ENCODE data around the gene FLRT1.
A peak's percentile ranks its signal among the peaks of the same experiment; 100 is the strongest.

The FLRT1 gene

DNA sequence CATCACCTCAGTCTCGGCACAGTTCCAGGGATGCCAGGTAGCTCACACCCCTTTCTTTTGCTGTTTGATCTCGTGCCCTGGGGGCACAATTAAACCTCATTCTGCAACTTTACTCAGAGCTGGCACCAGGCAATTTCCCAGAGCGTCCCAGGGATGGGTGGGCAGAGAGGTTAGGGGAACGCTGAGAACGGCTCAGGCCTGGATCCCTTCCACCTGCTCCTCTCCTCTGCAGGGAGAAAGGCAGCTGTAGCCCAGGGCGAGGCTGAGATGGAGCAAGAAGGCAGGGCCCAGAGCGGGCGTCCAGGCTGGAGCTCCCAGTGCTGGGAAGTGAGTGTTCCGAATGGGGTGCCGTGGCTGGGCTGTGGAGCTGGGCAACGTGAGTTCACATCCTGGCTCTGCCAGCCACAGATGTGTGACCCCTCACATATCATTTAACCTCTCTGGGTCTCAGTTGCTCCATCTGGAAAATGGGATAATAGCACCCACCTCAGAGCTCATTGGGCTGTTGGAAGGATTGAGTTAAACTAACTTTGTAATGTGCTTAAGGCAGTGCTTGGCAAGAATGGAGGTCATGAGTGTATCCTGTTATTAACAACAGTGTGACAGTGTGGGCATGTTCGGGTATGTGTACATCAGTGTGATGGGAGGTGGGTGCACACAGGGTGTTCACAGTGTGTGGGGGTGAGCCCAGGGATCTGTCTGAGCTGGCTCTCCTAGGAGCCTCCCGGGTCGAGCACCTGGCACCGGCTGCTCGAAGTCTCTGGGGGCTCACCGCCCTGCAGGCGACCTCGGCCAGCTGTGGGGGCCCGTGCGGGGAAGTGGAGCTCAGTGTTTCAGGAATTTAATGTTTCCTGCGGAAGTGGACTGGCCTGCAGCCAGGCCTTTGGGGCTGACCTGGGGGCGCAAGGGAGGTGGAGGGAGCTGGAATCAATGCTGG, 34.0 kb upstream of the FLRT1 start:
- TF ChIP-seq, protein P1, sequence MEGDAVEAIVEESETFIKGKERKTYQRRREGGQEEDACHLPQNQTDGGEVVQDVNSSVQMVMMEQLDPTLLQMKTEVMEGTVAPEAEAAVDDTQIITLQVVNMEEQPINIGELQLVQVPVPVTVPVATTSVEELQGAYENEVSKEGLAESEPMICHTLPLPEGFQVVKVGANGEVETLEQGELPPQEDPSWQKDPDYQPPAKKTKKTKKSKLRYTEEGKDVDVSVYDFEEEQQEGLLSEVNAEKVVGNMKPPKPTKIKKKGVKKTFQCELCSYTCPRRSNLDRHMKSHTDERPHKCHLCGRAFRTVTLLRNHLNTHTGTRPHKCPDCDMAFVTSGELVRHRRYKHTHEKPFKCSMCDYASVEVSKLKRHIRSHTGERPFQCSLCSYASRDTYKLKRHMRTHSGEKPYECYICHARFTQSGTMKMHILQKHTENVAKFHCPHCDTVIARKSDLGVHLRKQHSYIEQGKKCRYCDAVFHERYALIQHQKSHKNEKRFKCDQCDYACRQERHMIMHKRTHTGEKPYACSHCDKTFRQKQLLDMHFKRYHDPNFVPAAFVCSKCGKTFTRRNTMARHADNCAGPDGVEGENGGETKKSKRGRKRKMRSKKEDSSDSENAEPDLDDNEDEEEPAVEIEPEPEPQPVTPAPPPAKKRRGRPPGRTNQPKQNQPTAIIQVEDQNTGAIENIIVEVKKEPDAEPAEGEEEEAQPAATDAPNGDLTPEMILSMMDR (conservative IDR thresholded peaks at IDR 0.05; ENCODE audit: low read depth, low read length) = no peak
- H3K4me3 ChIP-seq (ENCODE audit: low read length) = no peak overlapping the region
- no peak for DNase-seq (ENCODE audit: low read depth)

DNA sequence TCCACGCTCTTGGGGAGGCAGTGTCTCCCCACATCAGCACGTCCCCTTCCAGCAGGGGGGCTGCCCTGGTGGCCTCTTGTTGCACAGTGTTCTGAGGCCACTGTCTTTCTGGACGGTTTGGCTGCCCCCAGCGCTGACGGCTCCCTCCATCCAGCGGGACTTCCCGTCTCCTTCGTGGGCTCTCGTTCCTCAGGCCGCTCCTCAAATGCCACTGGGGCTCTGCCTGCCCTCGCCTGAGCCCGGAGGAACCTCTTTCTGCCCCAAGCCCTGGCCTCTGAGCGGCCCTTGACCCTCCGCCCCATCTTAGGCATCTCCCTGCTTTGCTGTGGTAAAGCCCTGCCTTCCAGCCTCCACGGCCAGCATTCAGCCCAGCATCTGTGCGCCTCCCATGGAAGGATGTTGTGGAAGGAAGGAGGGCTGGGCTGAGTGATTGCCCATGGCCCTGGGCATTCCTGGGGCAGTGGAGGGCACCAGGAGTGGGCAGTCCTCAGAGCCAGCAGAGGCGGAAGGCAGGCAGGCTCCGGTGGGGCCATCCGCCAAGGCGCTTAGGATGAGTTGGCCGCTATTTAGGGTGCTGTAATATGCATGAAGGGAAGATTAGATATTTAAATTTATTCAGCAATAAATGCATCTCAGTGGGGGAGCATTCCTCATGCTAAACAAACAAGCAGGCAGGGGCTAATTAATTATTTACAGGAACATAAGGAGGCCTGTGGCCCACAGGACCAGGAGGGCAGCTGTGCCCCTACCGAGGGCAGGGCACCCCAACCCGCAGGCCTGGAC, 31.7 kb upstream of the FLRT1 start:
- DNase-seq (ENCODE audit: low read depth) = no peak
- TF ChIP-seq, protein P1 (conservative IDR thresholded peaks at IDR 0.05; ENCODE audit: low read depth, low read length) = no peak
- no peak overlapping the region for H3K4me3 ChIP-seq (ENCODE audit: low read length)

DNA sequence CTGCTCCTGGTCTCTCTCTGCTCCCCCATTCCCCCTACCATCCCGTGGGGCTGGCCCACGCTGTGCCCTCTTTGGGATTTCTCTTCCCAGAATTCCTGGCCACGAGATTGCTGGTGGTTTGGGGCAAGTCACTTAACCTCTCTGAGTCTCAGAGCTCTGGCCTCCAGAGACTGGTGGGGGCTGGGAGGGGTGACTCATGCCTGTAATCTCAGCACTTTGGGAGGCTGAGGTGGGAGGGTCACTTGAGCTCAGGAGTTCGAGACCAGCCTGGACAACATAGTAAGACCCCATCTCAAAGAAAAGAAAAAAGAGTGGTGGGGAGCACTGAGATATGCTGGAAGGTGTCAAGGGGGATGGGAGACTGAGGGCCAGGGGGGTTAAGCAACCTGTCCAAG, 31.1 kb upstream of the FLRT1 start:
- no peak for DNase-seq (ENCODE audit: low read depth)
- H3K4me3 ChIP-seq (ENCODE audit: low read length) = no peak overlapping the region
- TF ChIP-seq, protein P1 (conservative IDR thresholded peaks at IDR 0.05; ENCODE audit: low read depth, low read length) = no peak

DNA sequence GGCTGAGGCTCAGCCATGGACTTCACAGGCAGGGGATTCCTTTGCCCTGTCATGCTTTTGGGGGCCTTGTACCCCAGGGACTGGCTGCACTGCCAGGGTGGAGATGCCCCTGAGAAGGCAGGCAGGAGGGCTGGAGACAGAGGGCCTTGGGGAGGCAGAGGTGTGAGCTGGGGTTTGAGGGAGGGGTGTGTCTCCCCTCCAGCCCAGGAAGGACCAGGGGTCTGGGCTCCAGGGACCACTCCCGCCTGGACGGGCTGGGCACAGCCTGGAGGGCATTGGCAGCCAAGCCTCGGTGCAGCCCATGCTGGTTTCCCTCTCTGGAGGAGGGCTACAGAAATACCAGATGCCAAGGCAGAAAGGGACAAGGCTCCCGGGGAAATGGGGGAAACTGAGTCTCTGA, 30.0 kb upstream of the FLRT1 start:
- no peak for DNase-seq (ENCODE audit: low read depth)
- TF ChIP-seq, protein P1 (conservative IDR thresholded peaks at IDR 0.05; ENCODE audit: low read depth, low read length) = no peak
- H3K4me3 ChIP-seq (ENCODE audit: low read length) = no peak overlapping the region

DNA sequence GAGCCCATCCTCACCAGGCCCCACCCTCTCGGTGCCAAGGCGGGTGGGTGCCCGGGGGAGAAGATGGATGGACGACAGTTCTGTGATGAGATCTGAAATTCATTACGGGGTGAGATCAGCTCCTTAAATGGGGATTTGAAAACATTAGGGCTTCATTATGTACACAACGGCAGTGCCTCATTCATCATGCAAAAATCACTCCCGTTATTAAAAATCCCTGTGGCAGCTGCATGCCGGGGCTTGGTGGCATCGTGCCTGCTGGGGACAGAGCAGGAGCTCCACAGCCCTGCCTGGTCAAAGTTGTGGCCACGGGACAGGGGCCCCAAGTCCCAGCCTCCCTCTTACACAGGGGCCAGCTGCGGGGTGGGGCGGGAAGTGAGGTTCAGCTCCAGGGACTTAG, 29.3 kb upstream of the FLRT1 start:
- no peak overlapping the region for H3K4me3 ChIP-seq (ENCODE audit: low read length)
- no peak for DNase-seq (ENCODE audit: low read depth)
- TF ChIP-seq, protein P1 (conservative IDR thresholded peaks at IDR 0.05; ENCODE audit: low read depth, low read length) = no peak

DNA sequence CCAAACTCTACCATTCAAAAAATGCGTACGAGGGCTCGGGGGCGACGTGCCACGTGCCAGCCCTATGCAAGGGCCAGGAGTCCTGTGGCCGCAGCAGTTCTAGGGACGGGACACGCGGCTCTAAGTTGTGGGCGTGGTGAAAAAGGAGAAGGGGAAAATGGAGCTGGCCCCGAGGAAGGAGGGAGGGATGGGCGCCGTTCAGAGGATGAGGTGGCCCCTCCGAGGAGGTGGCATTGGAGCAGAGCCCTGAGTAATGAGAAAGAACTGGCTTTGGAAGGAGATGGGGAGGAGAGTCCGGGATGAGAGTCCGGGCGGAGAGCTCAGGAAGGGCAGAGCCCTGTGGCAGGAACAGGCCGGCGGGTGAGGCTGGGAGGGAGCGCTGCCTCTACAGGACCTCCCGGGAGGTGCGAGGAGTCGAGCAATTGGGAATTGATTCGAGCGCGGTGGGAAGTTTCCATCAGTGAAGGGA, 28.5 kb upstream of the FLRT1 start:
- TF ChIP-seq, protein P1 (conservative IDR thresholded peaks at IDR 0.05; ENCODE audit: low read depth, low read length) = no peak
- H3K4me3 ChIP-seq (ENCODE audit: low read length) = peak overlapping the region; percentile 33
- no peak for DNase-seq (ENCODE audit: low read depth)

Measured in retinal pigment epithelial cell (primary cell).